GM12872 (cell line): ENCODE data around the gene PIH1D2.

Experiments used
- TF ChIP-seq, protein P1 (sequence below): IDR thresholded peaks from 3 replicates; pipeline ENCODE4 v1.5.1; 2011; ENCODE audit warnings: low read depth, mild to moderate bottlenecking, low read length, moderate library complexity; ENCODE audit not compliant: insufficient read depth

PIH1D2 gene

DNA sequence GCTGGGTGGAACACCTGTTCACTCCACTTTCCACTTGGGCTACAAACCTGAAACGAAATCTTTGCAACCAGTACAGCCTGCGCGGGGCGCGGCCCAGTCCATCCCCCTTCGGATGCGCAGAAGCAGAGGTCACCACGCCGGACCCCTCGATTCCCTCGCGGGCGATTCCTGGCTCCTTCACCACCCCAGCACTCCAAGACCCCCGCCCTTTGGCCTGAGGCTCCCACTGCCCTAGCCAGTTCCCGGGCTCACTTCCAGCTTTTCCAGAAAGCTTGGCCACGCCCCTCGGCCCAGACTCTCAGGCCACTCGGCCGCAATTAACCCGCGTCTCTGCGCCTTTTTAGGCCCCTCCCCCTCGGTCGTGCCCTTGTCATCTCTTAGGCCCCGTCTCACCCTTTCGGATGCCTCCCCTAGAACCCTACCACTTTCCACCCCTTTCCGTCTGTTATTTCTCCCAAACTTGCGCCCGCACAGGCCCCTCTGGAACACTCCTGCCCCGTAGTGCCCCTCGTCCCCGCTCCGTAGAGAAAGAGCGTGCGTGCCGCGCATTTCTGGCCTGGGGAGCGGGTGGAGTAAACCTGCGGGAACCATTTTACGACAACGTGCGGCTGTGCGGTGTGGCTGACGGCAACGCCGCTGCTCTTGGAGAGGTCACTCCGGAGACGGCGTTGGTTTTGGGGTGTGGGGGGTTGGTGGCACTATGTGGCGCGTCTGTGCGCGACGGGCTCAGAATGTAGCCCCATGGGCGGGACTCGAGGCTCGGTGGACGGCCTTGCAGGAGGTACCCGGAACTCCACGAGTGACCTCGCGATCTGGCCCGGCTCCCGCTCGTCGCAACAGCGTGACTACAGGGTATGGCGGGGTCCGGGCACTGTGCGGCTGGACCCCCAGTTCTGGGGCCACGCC is 48.8 kb downstream of the PIH1D2 start, which contains the start of gene DLAT:
DLAT (plus strand) TSS at position 636 of the 906 bp plus-strand sequence; CDS start at position 701, 65 bp downstream.
- TF ChIP-seq, protein P1, sequence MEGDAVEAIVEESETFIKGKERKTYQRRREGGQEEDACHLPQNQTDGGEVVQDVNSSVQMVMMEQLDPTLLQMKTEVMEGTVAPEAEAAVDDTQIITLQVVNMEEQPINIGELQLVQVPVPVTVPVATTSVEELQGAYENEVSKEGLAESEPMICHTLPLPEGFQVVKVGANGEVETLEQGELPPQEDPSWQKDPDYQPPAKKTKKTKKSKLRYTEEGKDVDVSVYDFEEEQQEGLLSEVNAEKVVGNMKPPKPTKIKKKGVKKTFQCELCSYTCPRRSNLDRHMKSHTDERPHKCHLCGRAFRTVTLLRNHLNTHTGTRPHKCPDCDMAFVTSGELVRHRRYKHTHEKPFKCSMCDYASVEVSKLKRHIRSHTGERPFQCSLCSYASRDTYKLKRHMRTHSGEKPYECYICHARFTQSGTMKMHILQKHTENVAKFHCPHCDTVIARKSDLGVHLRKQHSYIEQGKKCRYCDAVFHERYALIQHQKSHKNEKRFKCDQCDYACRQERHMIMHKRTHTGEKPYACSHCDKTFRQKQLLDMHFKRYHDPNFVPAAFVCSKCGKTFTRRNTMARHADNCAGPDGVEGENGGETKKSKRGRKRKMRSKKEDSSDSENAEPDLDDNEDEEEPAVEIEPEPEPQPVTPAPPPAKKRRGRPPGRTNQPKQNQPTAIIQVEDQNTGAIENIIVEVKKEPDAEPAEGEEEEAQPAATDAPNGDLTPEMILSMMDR: no peak

DNA sequence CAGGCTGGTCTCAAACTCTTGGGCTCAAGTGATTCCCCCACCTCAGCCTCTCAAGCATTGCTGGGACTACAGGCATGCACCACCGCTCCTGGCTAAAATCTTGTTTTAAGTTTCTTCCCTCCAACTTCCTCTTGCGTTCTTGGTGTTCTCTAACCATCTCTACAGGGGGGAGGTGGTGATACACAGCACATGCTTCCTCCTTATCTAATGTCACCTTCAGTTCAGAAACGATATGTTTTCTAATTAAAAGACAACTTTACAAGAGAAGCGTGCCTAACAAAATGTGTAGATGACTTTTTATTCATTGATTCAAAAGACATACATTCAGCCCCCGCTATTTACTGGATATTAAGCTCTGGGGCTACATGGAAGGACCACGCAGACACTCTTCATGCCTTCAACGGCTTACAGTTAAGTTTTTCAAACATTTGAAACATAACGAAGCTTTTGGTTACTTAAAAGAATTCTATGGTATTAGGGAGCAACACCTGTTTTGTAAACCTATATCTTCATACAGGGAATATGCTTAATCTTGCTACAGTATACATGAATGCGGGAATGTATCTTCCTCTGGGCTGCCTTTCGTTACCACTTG is 49.5 kb downstream of the PIH1D2 start:
- TF ChIP-seq, protein P1: no peak

DNA sequence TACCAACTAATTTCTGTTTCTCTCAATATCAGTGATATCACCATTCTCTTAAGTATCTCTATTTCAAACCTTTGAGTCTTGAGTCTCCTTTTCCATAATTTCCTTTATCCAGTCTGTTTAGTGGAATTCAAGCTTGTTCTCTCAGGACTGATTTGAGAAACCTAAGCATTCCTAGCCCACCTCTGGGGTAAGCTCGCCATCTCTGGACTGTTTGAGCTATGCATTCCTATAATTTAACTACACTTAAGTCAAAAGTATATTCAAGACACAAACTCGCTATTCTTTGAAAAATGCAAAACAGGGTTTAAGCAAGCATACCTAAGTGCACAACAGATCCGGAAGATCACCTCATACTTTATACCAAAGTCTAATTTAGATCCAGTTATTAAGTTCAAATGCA is 50.7 kb downstream of the PIH1D2 start:
- TF ChIP-seq, protein P1: no peak

DNA sequence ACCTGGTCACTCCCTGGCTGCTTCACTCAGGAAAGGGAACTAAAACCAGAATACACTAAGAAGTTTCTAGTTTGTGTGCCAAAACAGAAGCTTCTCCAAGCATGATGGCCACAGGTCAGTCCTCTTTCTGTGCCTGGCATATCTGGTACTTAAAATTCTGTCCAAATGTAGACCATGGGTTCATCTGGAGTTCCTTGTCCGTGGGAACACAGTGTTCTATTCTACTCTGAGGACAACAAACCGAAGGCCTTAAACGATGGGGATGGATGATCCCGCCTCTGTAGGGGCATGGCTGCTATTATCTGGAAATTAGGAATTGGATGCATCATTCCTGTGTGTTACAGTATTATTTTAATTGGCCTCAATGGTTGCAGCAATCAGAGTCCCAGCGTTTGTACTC is 54.8 kb downstream of the PIH1D2 start:
- TF ChIP-seq, protein P1: no peak
